Rectal smooth muscle tissue (tissue), 1 donor: ENCODE data around the gene RXRA.

Experiments used
- H3K27ac ChIP-seq: one replicate; pipeline ENCODE4 v1.7.0; 2013; ENCODE audit warnings: low read depth, low read length, inconsistent platforms
- H3K27me3 ChIP-seq: one replicate; pipeline ENCODE4 v1.7.0; 2013; ENCODE audit warnings: low read length; ENCODE audit not compliant: control insufficient read depth, insufficient read depth
- H3K36me3 ChIP-seq: one replicate; pipeline ENCODE4 v1.7.0; 2013; ENCODE audit warnings: low read length; ENCODE audit not compliant: control insufficient read depth, insufficient read depth
- H3K4me1 ChIP-seq: one replicate; pipeline ENCODE4 v1.7.0; 2013; ENCODE audit warnings: low read length; ENCODE audit not compliant: control insufficient read depth, insufficient read depth
- H3K4me3 ChIP-seq: one replicate; pipeline ENCODE4 v1.7.0; 2013; ENCODE audit warnings: low read length
- H3K9ac ChIP-seq: one replicate; pipeline ENCODE4 v1.7.0; 2013; ENCODE audit warnings: low read length

The RXRA gene

GRCh38 chr9:134426436-134426835, 100.2 kb downstream of the RXRA start:
- Histone ChIP-seq H3K27me3 (no peaks in the 10 kb centered on the region), H3K27ac (no peak overlapping the region), H3K4me1 (no peaks in the 10 kb centered on the region), H3K36me3 (peaks cover 1% of the 10 kb centered on the region), H3K4me3 (no peak overlapping the region), H3K9ac (no peak overlapping the region)

- H3K9ac ChIP-seq: no peak overlapping the region
- H3K27me3 ChIP-seq: no peaks in the 10 kb centered on the region
- H3K27ac ChIP-seq: no peak overlapping the region
- H3K36me3 ChIP-seq: no peaks in the 10 kb centered on the region
- H3K4me3 ChIP-seq: no peak overlapping the region
- H3K4me1 ChIP-seq: no peaks in the 10 kb centered on the region
These were observed 101.0 kb downstream of the RXRA start for GRCh38 chr9:134427153-134427782.

- H3K9ac ChIP-seq: no peak overlapping the region
- peaks cover 10% of the 10 kb centered on the region for H3K4me1 ChIP-seq
- no peak overlapping the region for H3K27ac ChIP-seq
These were observed 102.3 kb downstream of the RXRA start for GRCh38 chr9:134428559-134428958.

GRCh38 chr9:134429007-134429406, 102.8 kb downstream of the RXRA start:
- Histone ChIP-seq H3K4me1 (peaks cover 11% of the 10 kb centered on the region), H3K27me3 (no peaks in the 10 kb centered on the region), H3K9ac (no peak overlapping the region), H3K4me3 (no peak overlapping the region), H3K27ac (no peak overlapping the region), H3K36me3 (no peaks in the 10 kb centered on the region)

More at GRCh38 chr9:134428559-134428958, 102.3 kb downstream of the RXRA start:
- Histone ChIP-seq H3K27me3 (no peaks in the 10 kb centered on the region), H3K36me3 (no peaks in the 10 kb centered on the region), H3K4me3 (no peak overlapping the region)

GRCh38 chr9:134429481-134429880, 103.2 kb downstream of the RXRA start:
- peaks cover 14% of the 10 kb centered on the region for H3K4me1 ChIP-seq
- no peak overlapping the region for H3K4me3 ChIP-seq
- no peak overlapping the region for H3K27ac ChIP-seq
- H3K9ac ChIP-seq: no peak overlapping the region
- peaks cover 3% of the 10 kb centered on the region for H3K36me3 ChIP-seq
- no peaks in the 10 kb centered on the region for H3K27me3 ChIP-seq

GRCh38 chr9:134431095-134431494, 104.8 kb downstream of the RXRA start:
- Histone ChIP-seq H3K36me3 (peaks cover 3% of the 10 kb centered on the region), H3K9ac (no peak overlapping the region), H3K4me1 (peaks cover 24% of the 10 kb centered on the region)

GRCh38 chr9:134431626-134432025, 105.4 kb downstream of the RXRA start:
- Histone ChIP-seq H3K9ac (no peak overlapping the region), H3K27ac (no peak overlapping the region), H3K4me1 (peaks cover 27% of the 10 kb centered on the region)

More at GRCh38 chr9:134431095-134431494, 104.8 kb downstream of the RXRA start:
- Histone ChIP-seq H3K27ac (no peak overlapping the region), H3K27me3 (no peaks in the 10 kb centered on the region), H3K4me3 (no peak overlapping the region)

GRCh38 chr9:134432471-134432870, 106.2 kb downstream of the RXRA start:
- peaks cover 5% of the 10 kb centered on the region for H3K36me3 ChIP-seq
- H3K4me1 ChIP-seq: peaks cover 33% of the 10 kb centered on the region
- H3K27me3 ChIP-seq: no peaks in the 10 kb centered on the region
- H3K4me3 ChIP-seq: no peak overlapping the region
- peak overlapping the region; percentile 40 for H3K27ac ChIP-seq
- no peak overlapping the region for H3K9ac ChIP-seq

More at GRCh38 chr9:134431626-134432025, 105.4 kb downstream of the RXRA start:
- Histone ChIP-seq H3K36me3 (peaks cover 3% of the 10 kb centered on the region), H3K4me3 (no peak overlapping the region), H3K27me3 (no peaks in the 10 kb centered on the region)

GRCh38 chr9:134433101-134433500, 106.8 kb downstream of the RXRA start:
- Histone ChIP-seq H3K9ac (no peak overlapping the region), H3K27ac (peak overlapping the region; percentile 95), H3K27me3 (no peaks in the 10 kb centered on the region), H3K4me1 (peaks cover 37% of the 10 kb centered on the region), H3K4me3 (no peak overlapping the region), H3K36me3 (peaks cover 5% of the 10 kb centered on the region)

GRCh38 chr9:134433909-134434882, 107.9 kb downstream of the RXRA start:
- Histone ChIP-seq H3K4me3 (no peak overlapping the region), H3K4me1 (peaks cover 38% of the 10 kb centered on the region), H3K27me3 (no peaks in the 10 kb centered on the region), H3K36me3 (peaks cover 5% of the 10 kb centered on the region), H3K9ac (peak overlapping the region; percentile 17), H3K27ac (peak overlapping the region; percentile 95)

GRCh38 chr9:134434894-134435506, 108.7 kb downstream of the RXRA start:
- no peaks in the 10 kb centered on the region for H3K27me3 ChIP-seq
- no peak overlapping the region for H3K9ac ChIP-seq
- H3K4me1 ChIP-seq: peaks cover 38% of the 10 kb centered on the region
- H3K27ac ChIP-seq: peak overlapping the region; percentile 95
- peak overlapping the region; percentile 45 for H3K4me3 ChIP-seq
- H3K36me3 ChIP-seq: peaks cover 5% of the 10 kb centered on the region
